ENCODE results near the gene AUNIP.

Gene AUNIP

DNA sequence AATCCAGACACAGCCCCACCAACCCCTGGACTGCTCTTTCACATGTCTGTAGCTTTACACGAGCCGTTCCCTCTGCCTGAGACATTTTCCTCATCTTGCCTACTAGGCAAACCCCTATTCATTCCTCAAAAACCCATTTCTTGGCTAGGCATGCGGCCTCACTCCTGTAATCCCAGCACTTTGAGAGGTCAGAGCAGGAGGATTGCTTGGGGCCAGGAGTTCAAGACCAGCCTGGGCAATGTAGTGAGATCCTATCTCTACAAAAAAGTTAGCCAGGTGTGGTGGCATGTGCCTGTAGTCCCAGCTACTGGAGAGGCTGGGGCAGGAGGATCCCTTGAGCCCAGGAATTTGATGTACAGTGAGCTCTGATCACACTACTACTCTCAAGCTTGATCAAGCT lies 5.2 kb upstream of the AUNIP start:
- peaks cover 26% of the 10 kb centered on the region for H3K36me3 ChIP-seq (ENCODE audit: insufficient read depth, insufficient read length, low read length)
- H3K27me3 ChIP-seq (ENCODE audit: insufficient read depth, insufficient read length) = no peaks in the 10 kb centered on the region
- no peak overlapping the region for H3K9ac ChIP-seq (ENCODE audit: insufficient read length, low read depth)
- TF ChIP-seq SUZ12 (IDR thresholded peaks at IDR 0.05; ENCODE audit: extremely low read depth, insufficient read depth, insufficient read length) = no peak
- TF ChIP-seq YY1 (IDR thresholded peaks at IDR 0.05; ENCODE audit: insufficient read depth, insufficient read length) = no peak
- TF ChIP-seq ZNF274 (IDR thresholded peaks at IDR 0.05; ENCODE audit: low read depth, low read length) = no peak
- peaks cover 24% of the 10 kb centered on the region for H3K4me1 ChIP-seq (ENCODE audit: insufficient read depth, insufficient read length)
- H3K9me3 ChIP-seq (ENCODE audit: insufficient read depth, low read length) = no peaks in the 10 kb centered on the region
- DNase-seq (ENCODE audit: low read depth, low spot score) = no peak
- no peak overlapping the region for H3K4me3 ChIP-seq (ENCODE audit: insufficient read length, low read depth)

DNA sequence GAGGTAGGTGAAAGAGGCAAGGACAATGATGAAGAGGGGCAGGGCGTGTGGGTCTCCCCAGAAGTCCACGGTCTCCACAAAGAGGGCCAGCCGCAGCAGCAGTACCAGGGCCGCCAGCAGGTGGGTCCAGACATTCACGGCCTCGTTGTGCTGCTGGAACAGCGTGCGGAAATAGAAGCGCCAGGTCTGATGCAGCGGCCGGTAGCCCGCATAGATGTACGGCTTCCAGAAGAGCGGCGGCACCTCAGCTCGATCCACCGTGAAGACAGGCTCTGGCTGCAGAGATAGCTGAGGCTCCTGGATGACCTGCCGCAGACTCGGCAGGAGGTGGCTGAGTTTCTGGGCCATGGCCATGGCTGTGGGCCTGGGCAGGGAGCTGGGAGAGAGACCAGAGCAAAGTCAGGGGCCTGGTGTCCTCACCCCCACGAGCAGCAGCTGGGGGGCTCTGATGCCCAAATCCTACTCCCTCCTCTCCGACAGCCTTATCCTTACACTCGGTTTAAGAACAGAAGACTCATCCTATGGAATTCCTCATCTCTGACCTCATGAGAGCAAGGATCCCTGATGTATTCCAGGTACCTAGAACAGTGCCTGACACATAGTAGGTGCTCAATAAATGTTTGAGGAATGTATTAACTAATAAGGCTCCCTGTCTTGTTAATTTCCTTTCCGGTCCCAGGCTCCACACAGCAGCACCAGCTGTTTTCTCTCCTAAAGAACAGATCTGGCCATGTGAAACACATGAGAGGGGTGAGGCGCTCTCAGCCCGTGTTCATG lies 4.4 kb upstream of the AUNIP start:
- Histone ChIP-seq H3K27me3 (ENCODE audit: insufficient read depth, insufficient read length) (no peaks in the 10 kb centered on the region), H3K4me3 (ENCODE audit: insufficient read length, low read depth) (no peak overlapping the region), H3K36me3 (ENCODE audit: insufficient read depth, insufficient read length, low read length) (peaks cover 23% of the 10 kb centered on the region), H3K9me3 (ENCODE audit: insufficient read depth, low read length) (no peaks in the 10 kb centered on the region), H3K4me1 (ENCODE audit: insufficient read depth, insufficient read length) (peaks cover 24% of the 10 kb centered on the region), H3K9ac (ENCODE audit: insufficient read length, low read depth) (no peak overlapping the region)
- TF ChIP-seq SUZ12 (IDR thresholded peaks at IDR 0.05; ENCODE audit: extremely low read depth, insufficient read depth, insufficient read length) = no peak
- TF ChIP-seq ZNF274 (IDR thresholded peaks at IDR 0.05; ENCODE audit: low read depth, low read length) = no peak
- no peak for TF ChIP-seq YY1 (IDR thresholded peaks at IDR 0.05; ENCODE audit: insufficient read depth, insufficient read length)
- no peak for DNase-seq (ENCODE audit: low read depth, low spot score)

DNA sequence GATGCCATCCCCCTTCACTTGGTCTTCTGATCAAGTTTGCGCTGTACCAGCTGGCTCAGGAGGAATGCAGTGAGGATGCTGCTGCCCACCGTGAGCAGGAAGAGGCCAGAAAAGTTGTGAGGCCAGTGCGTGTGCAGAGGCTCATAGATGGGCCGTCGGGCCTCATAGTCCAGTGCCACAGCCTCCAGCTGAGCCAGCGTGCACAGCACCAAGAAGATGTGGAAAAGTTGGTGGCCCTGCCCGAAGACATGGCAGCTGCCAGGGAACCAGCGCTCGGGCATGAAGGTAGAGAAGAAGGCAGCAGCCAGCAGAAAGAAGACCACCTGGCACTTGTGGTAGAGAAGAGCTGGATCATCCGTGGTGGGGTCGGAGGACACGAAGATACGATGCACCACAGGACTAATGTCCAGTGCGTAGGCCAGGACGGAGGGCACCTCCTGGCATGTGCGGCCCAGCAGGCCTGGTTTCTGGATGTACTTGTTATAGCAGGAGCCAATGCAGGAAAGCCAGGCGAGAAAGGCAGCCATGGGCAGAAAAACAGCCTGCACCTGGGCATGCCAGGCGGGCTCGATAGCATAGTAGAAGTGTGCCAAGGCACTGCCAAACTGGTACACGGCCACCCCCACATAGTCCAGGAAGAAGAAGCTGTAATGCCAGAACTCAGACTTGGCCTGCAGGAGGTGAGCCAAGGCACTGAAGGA lies 3.7 kb upstream of the AUNIP start:
- no peak overlapping the region for H3K4me3 ChIP-seq (ENCODE audit: insufficient read length, low read depth)
- H3K36me3 ChIP-seq (ENCODE audit: insufficient read depth, insufficient read length, low read length) = peaks cover 21% of the 10 kb centered on the region
- peaks cover 20% of the 10 kb centered on the region for H3K4me1 ChIP-seq (ENCODE audit: insufficient read depth, insufficient read length)
- peak overlapping the region; percentile 51 for H3K9ac ChIP-seq (ENCODE audit: insufficient read length, low read depth)
- no peak for DNase-seq (ENCODE audit: low read depth, low spot score)
- TF ChIP-seq ZNF274 (IDR thresholded peaks at IDR 0.05; ENCODE audit: low read depth, low read length) = no peak
- no peak for TF ChIP-seq YY1 (IDR thresholded peaks at IDR 0.05; ENCODE audit: insufficient read depth, insufficient read length)
- no peak for TF ChIP-seq SUZ12 (IDR thresholded peaks at IDR 0.05; ENCODE audit: extremely low read depth, insufficient read depth, insufficient read length)
- H3K9me3 ChIP-seq (ENCODE audit: insufficient read depth, low read length) = no peaks in the 10 kb centered on the region
- H3K27me3 ChIP-seq (ENCODE audit: insufficient read depth, insufficient read length) = no peaks in the 10 kb centered on the region

DNA sequence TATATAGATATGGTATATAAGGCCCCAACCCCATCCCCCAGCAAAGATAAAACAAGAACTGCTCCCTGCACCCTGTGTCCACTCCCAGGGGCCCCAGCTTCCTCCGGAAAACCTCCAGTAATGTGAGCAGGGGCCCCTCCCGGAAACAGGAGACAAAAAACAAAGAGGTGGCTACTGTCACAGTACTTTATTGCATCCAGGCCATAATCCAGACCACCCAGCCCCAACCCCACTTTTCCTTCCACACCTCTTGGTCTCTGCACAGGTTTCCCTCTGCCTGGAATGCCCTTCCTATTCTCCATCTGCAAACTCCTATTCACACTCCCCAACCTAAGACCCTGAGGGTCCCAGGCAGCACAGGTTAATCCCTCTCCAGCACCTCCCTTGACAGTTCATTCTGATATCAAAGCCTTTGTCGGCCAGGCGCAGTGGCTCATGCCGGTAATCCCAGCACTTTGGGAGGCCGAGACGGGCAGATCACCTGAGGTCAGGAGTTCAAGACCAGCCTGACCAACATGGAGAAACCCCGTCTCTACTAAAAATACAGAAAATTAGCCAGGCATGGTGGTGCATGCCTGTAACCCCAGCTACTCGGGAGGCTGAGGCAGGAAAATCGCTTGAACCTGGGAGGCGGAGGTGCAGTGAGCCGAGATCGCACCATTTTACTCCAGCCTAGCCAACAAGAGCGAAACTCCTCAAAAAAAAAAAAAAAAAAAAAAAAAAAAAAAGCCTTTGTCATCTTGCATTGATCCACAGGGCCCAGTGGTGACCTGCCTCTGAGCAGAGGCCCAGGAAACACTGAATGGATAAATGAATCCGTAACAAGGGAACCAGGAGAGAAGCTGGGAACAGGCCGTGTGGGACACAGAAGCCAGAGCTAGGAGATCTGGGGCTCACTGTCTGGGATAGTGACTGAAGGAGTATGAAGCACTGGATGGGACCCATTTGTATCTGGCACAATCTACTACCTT lies 2.3 kb upstream of the AUNIP start:
- peak overlapping the region; percentile 51 for H3K9ac ChIP-seq (ENCODE audit: insufficient read length, low read depth)
- no peaks in the 10 kb centered on the region for H3K9me3 ChIP-seq (ENCODE audit: insufficient read depth, low read length)
- DNase-seq (ENCODE audit: low read depth, low spot score) = no peak
- no peaks in the 10 kb centered on the region for H3K27me3 ChIP-seq (ENCODE audit: insufficient read depth, insufficient read length)
- TF ChIP-seq SUZ12 (IDR thresholded peaks at IDR 0.05; ENCODE audit: extremely low read depth, insufficient read depth, insufficient read length) (no peak), ZNF274 (IDR thresholded peaks at IDR 0.05; ENCODE audit: low read depth, low read length) (no peak), YY1 (IDR thresholded peaks at IDR 0.05; ENCODE audit: insufficient read depth, insufficient read length) (no peak)
- H3K36me3 ChIP-seq (ENCODE audit: insufficient read depth, insufficient read length, low read length) = peaks cover 24% of the 10 kb centered on the region
- H3K4me3 ChIP-seq (ENCODE audit: insufficient read length, low read depth) = no peak overlapping the region
- peaks cover 11% of the 10 kb centered on the region for H3K4me1 ChIP-seq (ENCODE audit: insufficient read depth, insufficient read length)

DNA sequence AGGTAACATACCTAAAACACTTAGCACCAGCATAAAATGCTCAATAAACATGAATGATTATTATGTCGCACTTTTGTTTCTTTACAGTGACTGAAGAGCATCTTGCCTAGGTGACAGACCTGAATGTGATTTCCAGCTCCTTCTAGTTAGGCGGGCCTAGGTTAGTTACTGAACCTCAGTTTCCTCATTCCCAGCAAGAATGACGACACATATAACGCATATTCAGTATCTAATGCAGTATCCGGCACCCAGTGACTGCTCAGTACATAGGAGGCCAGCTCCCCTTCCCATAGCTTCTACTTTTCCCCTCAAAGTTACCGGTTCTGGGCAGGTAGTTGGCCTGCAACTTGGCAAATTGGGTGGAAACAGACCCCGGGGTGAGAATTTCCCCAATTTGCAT lies 763 bp downstream of the AUNIP start:
- Histone ChIP-seq H3K9me3 (ENCODE audit: insufficient read depth, low read length) (no peaks in the 10 kb centered on the region), H3K27me3 (ENCODE audit: insufficient read depth, insufficient read length) (no peaks in the 10 kb centered on the region), H3K36me3 (ENCODE audit: insufficient read depth, insufficient read length, low read length) (peaks cover 20% of the 10 kb centered on the region), H3K9ac (ENCODE audit: insufficient read length, low read depth) (peak overlapping the region; percentile 96), H3K4me1 (ENCODE audit: insufficient read depth, insufficient read length) (peaks cover 11% of the 10 kb centered on the region), H3K4me3 (ENCODE audit: insufficient read length, low read depth) (peak overlapping the region; percentile 96)
- no peak for DNase-seq (ENCODE audit: low read depth, low spot score)
- TF ChIP-seq YY1 (IDR thresholded peaks at IDR 0.05; ENCODE audit: insufficient read depth, insufficient read length) (no peak), ZNF274 (IDR thresholded peaks at IDR 0.05; ENCODE audit: low read depth, low read length) (no peak), SUZ12 (IDR thresholded peaks at IDR 0.05; ENCODE audit: extremely low read depth, insufficient read depth, insufficient read length) (no peak)

DNA sequence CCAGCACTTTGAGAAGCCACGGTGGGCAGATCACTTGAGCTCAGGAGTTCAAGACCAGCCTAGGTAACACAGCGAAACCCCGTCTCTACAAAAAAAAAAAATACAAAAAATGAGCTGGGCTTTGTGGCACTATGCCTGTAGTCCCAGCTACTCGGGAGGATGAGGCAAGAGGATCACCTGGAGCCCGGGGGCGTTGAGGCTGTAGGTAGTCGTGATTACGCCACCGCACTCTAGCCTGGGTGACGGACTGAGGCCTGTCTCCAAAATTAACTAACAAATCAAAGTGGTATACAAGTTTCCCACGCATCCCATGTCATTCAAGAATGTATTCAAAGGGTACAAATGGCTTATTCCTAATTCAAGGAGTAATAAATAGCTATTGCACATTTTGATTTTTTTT lies 2.4 kb downstream of the AUNIP start:
- no peaks in the 10 kb centered on the region for H3K4me1 ChIP-seq (ENCODE audit: insufficient read depth, insufficient read length)
- DNase-seq (ENCODE audit: low read depth, low spot score) = no peak
- no peaks in the 10 kb centered on the region for H3K9me3 ChIP-seq (ENCODE audit: insufficient read depth, low read length)
- TF ChIP-seq YY1 (IDR thresholded peaks at IDR 0.05; ENCODE audit: insufficient read depth, insufficient read length) (no peak), SUZ12 (IDR thresholded peaks at IDR 0.05; ENCODE audit: extremely low read depth, insufficient read depth, insufficient read length) (no peak), ZNF274 (IDR thresholded peaks at IDR 0.05; ENCODE audit: low read depth, low read length) (no peak)
- H3K36me3 ChIP-seq (ENCODE audit: insufficient read depth, insufficient read length, low read length) = peaks cover 6% of the 10 kb centered on the region
- H3K9ac ChIP-seq (ENCODE audit: insufficient read length, low read depth) = no peak overlapping the region
- no peaks in the 10 kb centered on the region for H3K27me3 ChIP-seq (ENCODE audit: insufficient read depth, insufficient read length)
- no peak overlapping the region for H3K4me3 ChIP-seq (ENCODE audit: insufficient read length, low read depth)
